Ammon's horn (tissue), 1 donor: Measurements from ENCODE around the gene ABCC3.
"Not testable (repeated sequence)": the region's sequence is repeated elsewhere in the genome, so short reads cannot be mapped to it uniquely, and the experiment has no call there.

ENCODE experiments used
- DNase-seq: peaks from one replicate; pipeline ENCODE4 v3.0.0-alpha.2; 2016; ENCODE audit warnings: low spot score

The ABCC3 gene

DNA sequence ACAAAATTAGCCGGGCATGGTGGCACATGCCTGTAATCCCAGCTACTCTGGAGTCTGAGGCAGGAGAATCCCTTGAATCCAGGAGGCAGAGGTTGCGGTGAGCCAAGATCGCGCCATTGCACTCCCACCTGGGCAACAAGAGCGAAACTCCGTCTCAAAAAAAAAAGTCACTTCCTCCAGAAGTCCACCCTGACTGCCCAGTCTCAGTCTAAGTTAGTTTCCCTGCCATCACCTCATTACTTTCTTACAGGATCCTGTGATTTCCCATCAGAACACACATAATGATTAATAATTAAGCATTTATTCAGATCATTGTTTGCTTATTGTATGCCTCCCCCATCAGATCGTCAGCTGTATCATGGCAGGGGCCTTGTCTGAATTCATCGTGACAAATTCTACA is 31.6 kb downstream of the ABCC3 start:
- DNase-seq, result no peak

- no peak for DNase-seq
Observed at GRCh38 chr17:50667259-50668024, 32.8 kb downstream of the ABCC3 start.

DNA sequence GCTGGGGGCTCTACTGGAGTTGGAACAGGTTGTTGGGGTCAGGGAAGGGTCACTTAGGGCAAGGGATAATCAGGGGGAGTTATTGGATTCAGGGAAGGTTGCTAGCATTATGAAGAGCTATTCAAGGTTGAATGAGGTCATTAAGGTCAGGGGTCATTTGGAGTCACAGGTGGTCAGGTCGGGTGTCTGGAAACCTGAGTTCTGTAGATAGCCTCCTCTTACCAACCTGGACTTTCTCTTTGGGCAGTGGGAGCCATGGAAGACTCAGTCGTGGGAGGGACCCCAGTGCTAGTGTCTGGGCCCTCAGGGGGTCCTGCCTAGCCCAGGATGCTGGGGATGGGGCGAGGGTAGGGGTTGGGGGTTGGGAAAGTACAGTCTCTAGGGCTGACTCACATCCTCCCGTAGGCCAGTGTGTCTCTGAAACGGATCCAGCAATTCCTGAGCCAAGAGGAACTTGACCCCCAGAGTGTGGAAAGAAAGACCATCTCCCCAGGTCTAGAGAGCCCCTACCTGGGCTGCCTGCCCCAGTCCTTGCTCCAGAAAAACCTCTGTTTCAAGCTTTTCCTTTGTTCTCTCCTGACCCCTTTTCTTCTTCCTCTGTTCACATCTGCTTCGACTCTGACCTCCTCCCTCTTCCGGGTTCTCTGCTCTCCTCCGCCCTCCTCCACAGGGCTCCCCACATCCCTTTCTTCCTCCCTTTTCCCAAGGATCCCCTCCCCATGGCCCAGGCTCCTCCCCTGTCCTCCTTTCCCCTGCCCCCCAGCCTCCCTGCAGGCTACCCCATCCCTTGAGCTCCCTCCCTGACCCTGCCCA is 33.5 kb downstream of the ABCC3 start:
- DNase-seq, result no peak

GRCh38 chr17:50668838-50669581 is 34.3 kb downstream of the ABCC3 start:
- no peak for DNase-seq

GRCh38 chr17:50672071-50672470 is 37.4 kb downstream of the ABCC3 start:
- DNase-seq, result no peak

GRCh38 chr17:50672831-50673551 is 38.3 kb downstream of the ABCC3 start:
- no peak for DNase-seq

- DNase-seq, result no peak
Observed at GRCh38 chr17:50675190-50675589, 40.5 kb downstream of the ABCC3 start.

GRCh38 chr17:50675627-50676026 is 40.9 kb downstream of the ABCC3 start:
- no peak for DNase-seq

DNA sequence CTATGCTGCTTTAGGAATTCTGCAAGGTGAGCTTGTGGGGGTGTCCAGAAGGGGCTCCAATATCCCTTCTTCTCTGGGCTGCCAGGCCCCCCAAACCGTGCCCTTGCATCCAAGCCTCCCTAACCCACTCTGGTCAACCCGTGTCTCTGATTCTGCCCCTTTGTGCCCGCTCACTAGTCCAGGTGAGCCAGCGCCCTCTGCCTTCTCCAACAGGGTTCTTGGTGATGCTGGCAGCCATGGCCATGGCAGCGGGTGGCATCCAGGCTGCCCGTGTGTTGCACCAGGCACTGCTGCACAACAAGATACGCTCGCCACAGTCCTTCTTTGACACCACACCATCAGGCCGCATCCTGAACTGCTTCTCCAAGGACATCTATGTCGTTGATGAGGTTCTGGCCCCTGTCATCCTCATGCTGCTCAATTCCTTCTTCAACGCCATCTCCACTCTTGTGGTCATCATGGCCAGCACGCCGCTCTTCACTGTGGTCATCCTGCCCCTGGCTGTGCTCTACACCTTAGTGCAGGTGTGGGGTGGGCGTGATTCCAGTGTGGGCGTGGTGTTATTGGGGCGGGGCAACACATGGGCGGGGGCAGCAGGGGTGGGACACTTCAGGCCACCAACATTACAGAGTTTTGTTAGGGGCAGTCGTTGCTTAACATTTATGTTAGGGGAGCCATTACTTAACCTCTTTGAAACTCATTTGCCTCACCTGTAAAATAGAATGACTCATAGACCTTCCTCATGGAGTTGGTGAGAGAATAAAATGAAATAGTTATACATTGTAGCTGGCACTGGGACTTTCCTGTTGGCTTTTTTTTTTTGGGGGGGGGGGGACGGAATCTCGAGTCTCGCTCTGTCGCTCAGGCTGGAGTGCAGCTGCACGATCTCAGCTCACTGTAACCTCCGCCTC is 41.6 kb downstream of the ABCC3 start:
- DNase-seq, result no peak

GRCh38 chr17:50677851-50678375 is 43.2 kb downstream of the ABCC3 start:
- no peak for DNase-seq

GRCh38 chr17:50679008-50679544 is 44.4 kb downstream of the ABCC3 start:
- DNase-seq, result no peak

GRCh38 chr17:50680126-50680525 is 45.4 kb downstream of the ABCC3 start:
- no peak for DNase-seq

- DNase-seq, result not testable (repeated sequence)
Observed at GRCh38 chr17:50680543-50681262, 46.0 kb downstream of the ABCC3 start.

DNA sequence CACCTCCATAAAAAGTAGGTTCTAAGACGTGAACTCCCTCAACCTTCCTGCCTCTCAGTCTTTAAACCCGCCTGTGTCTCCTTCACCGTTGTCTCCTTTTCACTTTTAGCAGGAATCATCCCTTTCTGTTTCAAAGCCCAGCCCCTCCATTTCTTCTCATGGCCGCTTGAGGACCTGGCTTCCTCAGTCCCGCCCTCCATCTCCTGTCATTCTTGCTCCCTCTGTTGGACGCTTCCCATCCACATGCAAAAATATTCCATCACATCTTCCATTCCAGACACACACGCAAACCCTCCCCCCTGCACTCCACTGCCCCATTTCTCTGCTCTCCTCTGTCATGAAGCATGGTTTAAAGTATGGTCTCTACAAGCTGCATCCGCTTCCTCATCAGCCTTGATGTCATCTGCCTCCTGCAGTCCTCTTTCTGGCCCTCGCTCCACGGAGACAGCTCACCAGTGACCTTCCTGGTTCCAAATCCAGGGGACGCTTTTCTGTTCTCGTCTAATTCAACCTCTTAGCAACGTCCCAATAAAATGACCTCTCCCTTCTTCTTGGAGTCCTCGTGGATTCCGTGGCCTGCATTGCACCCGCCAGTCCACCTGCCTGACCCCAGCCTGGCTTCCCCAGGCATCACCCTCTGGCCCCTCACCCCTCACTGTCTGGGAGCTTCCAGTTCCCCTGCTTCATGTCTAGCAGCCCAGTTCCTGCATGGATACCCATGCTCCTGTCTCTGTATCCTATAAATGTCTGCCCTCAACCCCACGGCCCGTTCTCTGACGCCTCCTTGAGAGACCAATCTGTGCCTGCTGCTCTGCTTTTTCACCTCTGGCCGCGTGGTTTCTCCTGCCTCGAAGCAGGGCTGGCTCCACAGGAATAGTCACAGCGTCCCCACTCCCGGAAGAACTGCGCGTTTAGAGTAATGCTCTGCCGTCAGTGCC is 46.9 kb downstream of the ABCC3 start:
- peak; percentile 81 for DNase-seq

- no peak for DNase-seq
Observed at GRCh38 chr17:50682441-50682840, 47.8 kb downstream of the ABCC3 start.

DNA sequence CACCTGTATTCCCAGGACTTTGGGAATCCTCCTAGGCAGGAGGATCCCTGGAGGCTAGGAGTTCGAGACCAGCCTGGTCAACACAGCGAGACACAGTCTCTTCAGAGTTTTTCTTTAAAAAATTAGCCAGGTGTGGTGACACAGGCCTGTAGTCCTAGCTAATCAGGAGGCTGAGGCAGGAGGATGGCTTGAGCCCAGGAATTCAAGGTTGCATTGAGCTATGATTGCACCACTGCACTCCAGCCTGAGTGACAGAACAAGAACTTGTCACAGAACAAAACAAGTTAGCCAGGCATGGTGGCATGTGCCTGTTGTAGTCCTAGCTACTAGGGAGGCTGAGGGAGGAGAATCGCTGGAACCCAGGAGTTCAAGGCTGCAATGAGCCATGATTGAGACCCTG is 48.3 kb downstream of the ABCC3 start:
- no peak for DNase-seq

DNA sequence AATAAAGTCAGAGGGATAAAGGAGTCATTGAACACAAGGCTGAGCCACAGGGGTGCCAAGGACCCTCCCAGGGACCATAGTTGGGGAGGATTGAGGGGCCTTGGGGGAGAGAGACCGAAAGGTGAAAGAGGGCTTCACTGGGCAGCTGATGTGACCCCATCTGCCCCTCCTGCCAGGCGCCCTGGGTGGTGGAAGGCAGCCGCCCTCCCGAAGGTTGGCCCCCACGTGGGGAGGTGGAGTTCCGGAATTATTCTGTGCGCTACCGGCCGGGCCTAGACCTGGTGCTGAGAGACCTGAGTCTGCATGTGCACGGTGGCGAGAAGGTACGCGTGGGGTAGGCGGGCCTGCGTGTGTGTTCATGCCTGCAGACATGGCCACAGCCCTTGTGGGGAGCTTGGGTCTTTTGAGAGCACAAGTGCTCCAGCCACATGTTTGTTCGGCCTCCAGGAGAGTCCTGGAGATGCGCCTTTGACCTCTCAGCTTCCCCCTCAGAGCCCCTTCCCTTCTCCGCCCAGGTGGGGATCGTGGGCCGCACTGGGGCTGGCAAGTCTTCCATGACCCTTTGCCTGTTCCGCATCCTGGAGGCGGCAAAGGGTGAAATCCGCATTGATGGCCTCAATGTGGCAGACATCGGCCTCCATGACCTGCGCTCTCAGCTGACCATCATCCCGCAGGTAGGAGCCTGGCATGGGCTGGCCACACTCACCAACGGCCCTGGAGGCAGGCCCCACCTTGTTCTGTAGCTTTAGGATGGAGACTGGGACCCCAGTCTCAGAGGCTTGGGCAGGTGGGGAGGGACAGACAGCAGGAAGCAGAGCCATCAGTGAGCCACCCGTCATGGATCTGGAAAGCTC is 49.0 kb downstream of the ABCC3 start:
- no peak for DNase-seq

- DNase-seq, result no peak
Observed at GRCh38 chr17:50684288-50684611, 49.6 kb downstream of the ABCC3 start.
